ENCODE measurements around the gene IL1F10.
"Not testable (repeated sequence)": the region's sequence is repeated elsewhere in the genome, so short reads cannot be mapped to it uniquely, and the experiment has no call there.

The IL1F10 gene

DNA sequence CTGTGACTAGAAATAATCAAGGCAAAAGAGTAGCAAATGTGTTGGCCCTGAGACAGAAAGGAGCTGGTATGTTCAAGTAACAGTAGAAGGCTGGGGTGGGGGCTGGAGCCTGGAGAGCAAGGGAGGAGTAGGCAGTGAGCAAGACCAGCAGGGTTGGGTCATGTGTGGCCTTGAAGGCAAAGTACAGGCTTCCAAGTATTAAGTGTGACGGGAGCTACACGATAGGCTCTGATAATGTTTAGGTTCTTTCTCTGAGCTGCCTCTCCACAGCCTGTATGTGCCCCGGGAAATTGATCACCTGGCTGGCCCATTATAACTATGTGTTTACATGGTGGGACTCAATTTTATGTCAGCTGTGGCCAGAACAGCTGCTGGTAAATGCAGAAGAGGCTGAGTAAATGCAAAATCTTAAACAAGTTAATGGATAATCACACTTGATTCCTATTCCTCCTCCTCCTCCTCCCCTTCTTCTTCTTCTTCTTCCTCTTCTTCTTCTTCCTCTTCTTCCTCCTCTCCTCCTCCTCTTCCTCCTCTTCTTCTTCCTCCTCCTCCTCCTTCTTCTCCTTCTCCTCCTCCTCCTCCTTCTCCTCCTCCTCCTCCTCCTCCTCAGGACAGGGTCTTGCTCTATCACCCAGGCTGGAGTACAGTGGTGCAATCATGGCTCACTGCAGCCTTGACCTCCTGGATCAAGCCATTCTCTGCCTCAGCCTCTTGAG lies 9.3 kb downstream of the IL1F10 start:
- H3K4me3 ChIP-seq (ENCODE audit: low read length), result no peak overlapping the region
- no peak for DNase-seq (ENCODE audit: low read depth, low spot score)

DNA sequence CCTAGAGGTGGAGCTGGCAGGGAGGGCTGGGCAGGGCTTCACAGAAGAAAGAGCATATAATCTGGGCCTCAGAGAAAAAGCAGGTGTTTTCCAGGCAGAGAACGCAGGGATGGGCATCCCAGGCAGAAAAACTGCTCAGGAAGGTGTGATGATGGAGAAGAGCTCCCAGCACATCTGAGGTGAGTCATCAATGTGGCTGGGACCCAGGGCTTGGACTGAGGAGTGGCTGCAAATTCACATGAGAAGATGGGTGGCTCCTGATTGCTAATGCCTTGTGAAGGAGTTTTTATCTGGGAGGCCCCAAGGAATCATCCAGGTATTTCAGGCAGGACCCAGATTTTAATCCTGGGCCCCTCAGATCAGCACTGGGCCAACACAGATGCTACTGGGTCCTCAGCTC lies 10.2 kb downstream of the IL1F10 start:
- no peak overlapping the region for H3K4me3 ChIP-seq (ENCODE audit: low read length)
- DNase-seq (ENCODE audit: low read depth, low spot score), result no peak

DNA sequence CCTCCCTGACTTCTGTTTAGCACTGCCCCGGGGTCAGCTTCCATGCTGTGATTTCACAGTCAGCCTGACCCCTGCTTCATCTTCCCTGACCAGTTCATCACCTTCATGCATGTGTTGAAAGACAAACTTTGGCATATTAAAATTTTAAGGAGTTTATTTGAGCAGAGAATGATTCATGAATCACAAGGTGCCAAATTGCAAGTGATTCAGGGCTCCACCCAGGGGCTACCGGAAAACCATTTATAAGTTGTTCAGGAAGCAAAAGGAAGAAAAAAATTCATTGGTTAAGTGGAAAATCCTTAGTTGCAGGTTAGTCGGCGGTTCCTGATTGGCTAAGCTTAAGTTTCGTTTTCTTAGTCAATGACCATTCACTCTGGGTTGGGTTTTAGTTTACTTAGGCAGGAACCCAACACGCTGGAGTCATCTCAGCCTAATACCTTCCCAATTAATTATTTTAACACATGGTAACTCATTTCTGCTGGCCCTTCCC lies 10.6 kb downstream of the IL1F10 start:
- DNase-seq (ENCODE audit: low read depth, low spot score), result no peak
- H3K4me3 ChIP-seq (ENCODE audit: low read length), result no peak overlapping the region

DNA sequence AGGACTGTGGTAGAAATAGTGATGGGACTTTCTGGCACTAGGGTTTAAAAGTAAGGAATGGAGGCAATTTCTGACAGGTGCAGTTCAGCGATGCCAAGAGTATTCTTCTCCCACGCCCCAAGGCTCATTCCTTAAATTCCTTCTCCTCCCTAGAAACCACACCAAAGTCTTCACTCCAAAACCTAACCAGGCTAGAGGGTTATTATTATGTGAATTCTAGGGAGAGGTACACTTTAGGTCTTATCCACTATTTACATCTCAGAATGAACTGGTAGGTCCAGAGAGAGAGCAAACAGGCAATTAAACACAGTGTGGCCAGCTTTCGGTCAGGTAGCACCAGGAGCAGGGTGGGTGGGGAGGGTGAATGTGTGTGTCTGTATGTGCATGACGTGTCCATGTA lies 11.4 kb downstream of the IL1F10 start:
- DNase-seq (ENCODE audit: low read depth, low spot score), result no peak
- H3K4me3 ChIP-seq (ENCODE audit: low read length), result no peak overlapping the region

DNA sequence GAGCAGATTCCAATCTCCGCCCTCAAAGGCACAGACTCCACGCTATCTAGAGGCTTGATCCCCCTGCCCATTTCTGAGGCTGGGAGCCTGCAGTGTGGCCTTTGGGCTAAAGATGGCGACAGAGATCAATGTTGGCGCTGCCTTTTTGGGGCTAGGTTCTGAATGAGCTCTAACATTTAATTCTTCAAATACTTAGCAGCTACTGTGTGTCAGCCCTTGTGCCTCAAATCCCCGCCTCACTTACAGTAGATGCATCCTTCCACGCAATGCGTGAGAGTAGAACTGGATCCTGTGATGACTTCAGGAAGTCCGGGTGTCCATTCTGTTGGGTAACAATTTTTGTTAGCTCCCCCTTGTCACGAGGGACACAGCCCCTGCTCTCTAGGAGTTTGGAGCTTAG lies 12.4 kb downstream of the IL1F10 start:
- no peak for DNase-seq (ENCODE audit: low read depth, low spot score)
- no peak overlapping the region for H3K4me3 ChIP-seq (ENCODE audit: low read length)

DNA sequence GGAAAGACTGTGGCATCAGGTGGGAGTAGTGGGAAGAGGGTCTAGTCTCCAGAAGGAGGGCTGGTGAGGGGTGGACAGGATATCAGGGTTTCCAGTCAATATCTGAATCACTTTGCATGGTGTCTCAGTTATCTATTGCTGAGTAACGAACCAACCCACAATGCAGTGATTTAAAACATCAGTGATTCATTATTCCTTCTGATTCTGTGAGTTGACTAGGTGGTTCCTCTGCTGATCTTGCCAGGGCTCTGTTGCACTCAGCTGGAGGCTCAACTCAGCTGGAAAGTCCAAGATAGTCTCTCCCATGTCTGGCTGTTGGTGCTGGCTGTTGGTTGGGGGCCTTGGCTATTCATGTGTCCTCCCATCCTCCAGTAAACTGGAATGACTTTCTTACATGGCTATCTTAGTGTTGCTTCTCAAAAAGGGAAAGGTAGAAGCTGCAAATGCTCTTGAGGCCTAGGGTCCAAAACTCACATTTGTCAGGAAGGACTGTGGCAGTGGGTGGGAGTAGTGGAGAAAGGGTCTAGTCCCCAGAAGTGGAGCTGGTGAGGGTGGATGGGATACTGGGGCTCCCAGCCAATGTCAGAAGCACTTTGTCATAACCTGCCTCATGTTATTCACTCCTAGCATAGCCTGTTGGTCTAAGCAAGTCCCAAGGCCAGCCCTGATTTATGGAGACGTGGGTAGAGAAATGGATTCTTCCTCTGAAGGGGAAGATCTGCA lies 13.9 kb downstream of the IL1F10 start:
- no peak overlapping the region for H3K4me3 ChIP-seq (ENCODE audit: low read length)
- no peak for DNase-seq (ENCODE audit: low read depth, low spot score)

DNA sequence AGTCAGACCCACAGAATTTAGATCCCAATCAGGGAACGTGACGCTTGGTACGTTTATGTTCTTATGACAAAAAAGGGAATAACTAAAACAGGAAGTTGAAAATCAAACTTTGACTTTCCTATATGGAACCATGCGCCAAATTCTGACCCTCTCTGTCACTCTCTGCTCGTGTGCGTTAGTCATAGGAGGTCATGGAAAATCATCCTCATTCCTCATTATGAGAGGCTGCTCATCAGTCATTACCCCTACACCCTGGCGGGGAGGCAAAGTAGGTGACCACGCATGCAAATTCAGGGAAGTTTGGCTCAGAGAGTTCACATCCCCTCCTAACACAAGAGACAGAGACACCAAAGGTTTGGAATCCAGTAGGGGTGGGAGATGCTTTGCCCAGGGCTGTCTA lies 15.5 kb downstream of the IL1F10 start:
- DNase-seq (ENCODE audit: low read depth, low spot score), result no peak
- no peak overlapping the region for H3K4me3 ChIP-seq (ENCODE audit: low read length)

DNA sequence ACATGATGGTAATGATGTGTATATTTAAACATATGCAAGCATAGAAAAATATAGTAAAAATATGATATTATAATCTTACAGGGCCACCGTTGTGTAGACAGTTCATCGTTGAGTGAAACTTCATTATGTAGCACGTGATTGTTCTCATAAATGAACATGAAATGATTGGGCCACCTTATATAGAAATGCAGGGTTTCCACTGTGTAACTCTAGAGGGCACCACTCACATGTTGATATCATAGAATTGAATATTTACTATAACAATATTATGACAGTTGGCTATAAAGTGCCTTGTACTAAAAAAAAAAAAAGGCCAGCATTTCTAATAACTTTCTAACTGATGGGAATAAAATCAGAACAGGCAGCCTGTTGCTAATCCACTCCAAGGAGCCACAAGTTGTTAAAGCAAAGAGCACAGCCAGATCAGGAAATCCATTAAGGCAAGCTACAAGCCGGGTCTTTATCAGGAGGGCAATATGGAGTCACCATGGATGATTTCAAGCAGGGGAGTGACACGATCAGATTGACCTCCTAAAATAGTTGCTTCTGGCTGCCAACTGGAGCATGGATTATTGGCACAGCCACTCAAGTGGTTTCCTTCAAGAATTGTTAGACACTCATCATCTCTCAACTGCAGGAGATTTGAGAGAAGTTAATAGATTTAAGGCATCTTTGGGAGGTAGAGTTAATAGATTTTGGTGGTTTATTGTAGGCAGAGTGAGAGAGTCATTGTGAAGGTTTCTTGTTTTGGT lies 16.7 kb downstream of the IL1F10 start:
- no peak overlapping the region for H3K4me3 ChIP-seq (ENCODE audit: low read length)
- peak; percentile 9 for DNase-seq (ENCODE audit: low read depth, low spot score)

DNA sequence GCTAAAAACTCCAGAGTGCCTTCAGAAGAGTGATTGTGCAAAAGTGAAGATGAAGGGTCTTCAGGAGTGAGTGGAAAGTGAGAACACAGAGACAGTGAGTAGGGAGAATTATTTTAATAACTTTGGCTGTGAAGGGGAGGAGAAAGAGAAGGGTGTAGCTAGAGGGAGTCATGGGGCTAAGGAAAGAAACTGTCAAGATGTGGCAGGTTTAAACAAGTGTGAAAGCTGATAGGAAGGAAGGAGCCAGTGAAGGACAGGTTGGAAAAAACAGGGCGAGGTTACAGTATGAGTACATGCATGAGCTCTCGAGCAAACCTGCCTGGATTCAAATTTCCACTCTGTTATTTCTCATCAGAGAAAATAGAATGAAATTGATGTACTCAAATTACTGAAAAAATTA lies 17.8 kb downstream of the IL1F10 start:
- H3K4me3 ChIP-seq (ENCODE audit: low read length), result no peak overlapping the region
- DNase-seq (ENCODE audit: low read depth, low spot score), result no peak

DNA sequence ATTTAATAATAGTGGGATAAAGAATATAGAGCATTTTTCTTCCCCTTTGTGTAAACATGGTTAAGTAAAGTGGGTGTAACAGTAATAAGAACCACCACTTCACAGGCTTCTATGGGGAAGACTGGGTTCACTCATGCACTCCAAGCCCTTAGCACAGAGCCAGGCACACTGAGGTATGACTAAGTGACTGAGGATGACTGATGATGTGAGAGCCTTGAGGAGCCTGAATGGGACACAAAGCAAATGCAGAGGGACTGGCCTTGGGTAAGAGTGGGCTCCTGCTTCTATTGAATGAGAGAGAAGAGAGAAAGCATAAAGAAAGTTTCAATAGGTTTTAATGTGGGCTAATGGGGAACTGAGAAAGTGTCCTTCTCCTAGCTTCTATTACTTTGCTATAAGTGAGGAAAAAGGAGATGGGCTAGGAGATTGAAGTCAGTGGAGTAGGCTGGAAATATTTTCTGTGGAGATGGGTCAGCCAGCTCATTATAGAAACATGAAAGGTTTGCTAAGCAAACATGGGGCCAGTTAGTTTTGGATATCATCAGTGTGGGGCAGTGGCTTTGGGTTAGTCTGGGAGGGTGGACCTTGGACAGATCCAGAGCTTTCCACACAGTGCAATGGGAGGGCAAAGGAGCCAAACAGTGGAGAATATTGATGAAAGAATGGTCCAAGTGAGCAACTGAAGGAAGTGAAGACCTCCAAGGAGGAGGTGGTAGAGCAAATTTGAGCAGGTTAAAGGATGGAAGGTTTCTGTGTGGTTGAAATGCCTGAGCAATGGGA lies 20.6 kb downstream of the IL1F10 start:
- DNase-seq (ENCODE audit: low read depth, low spot score), result no peak
- H3K4me3 ChIP-seq (ENCODE audit: low read length), result no peak overlapping the region

DNA sequence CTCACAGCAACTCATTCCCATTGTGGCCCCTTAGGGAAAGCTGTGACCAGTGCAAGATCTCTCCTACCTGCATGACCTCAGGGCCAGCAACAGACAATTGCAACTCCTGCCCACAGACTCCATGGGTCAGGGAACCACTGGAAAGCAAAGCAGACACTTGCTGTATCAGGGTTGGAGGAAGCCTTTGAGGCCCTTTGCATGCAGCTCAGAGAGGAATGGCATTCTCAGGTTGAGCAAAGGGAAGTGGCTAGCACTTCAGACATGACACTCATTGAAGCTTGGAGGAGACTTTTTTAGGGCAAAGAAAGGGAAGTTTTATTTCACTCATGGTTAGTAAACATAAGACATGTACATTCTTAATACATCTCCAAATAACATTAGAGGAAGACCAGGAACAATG lies 22.1 kb downstream of the IL1F10 start:
- DNase-seq (ENCODE audit: low read depth, low spot score), result no peak
- H3K4me3 ChIP-seq (ENCODE audit: low read length), result no peak overlapping the region

DNA sequence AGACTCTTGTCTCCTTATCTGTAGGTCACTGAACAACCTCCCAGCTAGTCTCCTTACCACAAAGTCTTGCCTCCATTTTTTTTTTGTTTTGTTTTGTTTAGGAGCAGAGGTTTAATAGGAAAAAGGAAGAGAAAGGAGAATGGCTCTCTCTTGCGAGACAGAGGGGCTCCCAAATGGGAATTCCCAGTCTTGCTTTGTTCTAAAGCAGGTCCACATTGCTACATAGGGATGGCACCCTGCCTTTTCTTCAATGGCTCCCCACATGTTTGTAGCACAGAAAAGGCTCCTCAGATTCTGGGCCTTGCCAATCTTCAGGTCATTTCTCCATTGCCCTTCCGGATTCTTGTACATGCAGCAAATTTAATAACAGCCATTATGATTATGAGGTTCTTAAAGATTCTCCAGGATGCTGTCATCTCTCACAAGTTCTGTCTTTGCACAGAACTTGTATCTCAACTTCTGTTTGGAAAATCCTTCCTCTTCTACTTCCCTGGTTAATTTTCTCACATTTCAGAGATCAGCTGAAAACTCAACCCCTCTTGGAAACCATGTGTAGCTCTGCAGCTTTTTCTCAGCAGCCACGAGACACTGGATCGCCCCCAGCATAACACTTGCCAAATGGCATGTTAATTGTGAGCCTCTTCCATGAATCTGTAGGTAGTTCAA lies 23.6 kb downstream of the IL1F10 start:
- DNase-seq (ENCODE audit: low read depth, low spot score), result no peak
- H3K4me3 ChIP-seq (ENCODE audit: low read length), result no peak overlapping the region

DNA sequence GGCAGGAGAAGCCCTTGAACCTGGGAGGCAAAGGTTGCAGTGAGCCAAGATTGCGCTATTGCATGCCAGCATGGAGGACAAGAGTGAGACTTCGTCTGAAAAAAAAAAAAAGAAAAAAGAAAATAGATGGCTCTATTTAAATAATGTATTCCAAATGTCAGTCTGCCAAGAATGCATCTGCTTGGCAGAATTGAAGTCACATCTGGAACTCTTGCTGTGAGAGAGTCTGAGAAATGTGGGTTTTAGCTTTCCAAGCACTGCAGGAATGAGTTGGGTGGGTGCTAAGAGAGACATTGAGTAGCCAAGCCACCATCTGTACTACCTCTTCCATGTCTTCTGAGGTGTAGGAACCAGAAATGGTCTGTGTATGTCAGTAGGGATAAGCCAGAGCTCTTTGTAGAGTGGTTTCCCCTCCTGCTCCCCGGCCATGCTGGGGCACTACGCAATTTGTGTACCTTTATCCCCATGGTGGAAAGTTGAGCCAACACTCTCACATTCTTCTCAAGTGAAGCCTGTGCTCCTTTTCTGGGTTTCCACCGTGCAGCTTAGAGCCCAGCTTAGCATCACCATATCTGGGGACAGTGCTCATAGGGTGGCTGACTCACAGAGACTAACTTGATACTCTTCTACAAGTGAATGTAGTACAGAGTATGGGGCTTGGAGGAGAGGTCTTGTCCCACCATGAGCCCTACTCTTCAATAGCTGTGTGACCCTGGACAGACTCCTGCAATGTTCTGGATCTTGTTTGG lies 25.3 kb downstream of the IL1F10 start:
- H3K4me3 ChIP-seq (ENCODE audit: low read length), result no peak overlapping the region
- no peak for DNase-seq (ENCODE audit: low read depth, low spot score)

DNA sequence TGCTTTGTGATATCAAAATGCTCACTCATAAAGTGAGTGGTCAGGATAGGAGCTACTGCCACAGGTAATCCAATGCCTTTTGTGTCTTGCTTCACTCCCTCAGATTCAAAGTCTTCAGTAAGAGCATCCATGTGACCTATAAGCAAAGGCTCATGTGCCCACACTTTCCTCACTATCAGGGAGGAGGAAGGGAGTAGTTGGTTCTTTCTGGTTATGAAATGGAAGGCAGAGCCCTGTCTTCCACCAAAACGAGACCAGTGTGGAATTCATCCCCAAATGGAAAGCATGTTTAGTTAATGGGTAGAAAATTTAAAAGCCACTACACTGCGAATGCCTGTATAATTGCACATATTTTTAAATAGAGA lies 25.8 kb downstream of the IL1F10 start:
- no peak for DNase-seq (ENCODE audit: low read depth, low spot score)

DNA sequence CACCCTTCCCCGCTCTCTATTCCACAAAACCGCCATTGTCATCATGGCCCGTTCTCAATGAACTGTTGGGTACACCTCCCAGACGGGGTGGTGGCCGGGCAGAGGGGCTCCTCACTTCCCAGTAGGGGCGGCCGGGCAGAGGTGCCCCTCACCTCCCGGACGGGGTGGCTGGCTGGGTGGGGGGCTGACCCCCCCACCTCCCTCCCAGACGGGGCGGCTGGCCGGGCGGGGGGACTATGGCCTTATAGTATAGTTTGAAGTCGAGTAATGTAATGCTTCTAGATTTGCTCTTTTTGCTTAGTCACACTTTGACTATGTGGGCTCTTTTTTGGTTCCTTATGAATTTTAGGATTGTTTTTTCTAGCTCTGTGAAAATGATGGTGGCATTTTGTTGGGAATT lies 28.5 kb downstream of the IL1F10 start:
- DNase-seq (ENCODE audit: low read depth, low spot score); H3K4me3 ChIP-seq (ENCODE audit: low read length): not testable (repeated sequence)

More for the DNA sequence above, 25.8 kb downstream of the IL1F10 start:
- H3K4me3 ChIP-seq (ENCODE audit: low read length), result no peak overlapping the region

DNA sequence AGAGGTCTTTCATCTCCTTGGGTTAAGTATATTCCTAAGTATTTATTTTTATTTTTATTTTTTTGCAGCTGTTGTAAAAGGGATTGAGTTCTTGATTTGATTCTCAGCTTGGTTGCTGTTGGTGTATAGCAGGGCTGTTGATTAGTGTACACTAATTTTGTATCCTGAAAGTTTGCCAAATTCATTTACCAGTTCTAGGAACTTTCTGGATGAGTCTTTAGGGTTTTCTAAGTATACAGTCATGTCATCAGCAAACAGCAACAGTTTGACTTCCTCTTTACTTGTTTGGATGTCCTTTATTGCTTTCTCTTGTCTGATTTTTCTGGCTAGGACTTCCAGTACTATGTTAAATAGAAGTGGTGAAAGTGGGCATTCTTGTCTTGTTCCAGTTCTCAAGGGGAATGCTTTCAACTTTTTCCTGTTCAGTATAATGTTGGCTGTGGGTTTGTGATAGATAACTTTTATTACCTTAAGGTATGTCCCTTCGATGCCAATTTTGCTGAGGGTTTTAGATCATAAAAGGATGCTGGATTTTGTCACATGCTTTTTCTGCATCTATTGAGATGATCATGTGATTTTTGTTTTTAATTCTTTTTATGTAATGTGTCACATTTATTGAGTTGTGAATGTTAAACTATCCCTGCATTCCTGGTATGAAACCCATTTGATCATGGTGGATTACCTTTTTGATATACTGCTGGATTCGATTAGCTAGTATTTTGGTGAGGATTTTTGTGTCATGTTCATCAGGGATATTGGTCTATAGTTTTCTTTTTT lies 29.3 kb downstream of the IL1F10 start:
- H3K4me3 ChIP-seq (ENCODE audit: low read length); DNase-seq (ENCODE audit: low read depth, low spot score): not testable (repeated sequence)

DNA sequence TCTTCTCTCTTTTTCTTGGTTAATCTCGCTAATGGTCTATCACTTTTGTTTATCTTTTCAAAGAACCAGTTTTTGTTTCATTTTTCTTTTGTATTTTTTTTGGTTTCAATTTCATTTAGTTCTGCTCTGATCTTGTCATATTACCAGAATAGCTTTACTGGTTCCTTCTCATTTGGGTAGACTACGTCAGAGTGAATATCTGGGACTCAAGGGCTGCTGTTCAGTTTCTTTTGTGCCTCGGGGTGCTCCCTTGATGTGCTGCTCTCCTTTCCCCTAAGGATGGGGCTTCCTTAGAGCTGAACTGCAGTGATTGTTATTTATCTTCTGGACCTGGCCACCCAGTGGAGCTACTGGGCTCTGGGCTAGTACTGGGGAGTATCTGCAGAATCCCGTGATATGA lies 30.3 kb downstream of the IL1F10 start:
- no peak for DNase-seq (ENCODE audit: low read depth, low spot score)
- no peak overlapping the region for H3K4me3 ChIP-seq (ENCODE audit: low read length)

DNA sequence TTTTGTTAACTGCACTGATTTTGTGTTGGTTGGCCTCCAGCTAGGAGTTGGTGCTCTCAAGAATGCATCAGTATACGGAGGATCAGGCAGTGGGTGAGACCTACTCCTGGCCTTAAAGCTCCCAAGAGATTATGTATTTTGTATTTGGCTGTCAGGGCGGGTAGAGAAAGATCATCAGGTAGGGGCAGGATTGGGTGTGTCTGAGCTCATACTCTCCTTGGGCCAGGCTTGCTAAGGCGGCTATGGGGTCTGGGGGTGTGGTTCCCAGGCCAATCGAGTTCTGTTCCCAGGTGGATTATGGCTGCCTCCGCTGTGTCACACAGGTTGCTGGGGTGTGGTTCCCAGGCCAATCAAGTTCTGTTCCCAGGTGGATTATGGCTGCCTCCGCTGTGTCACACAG lies 30.8 kb downstream of the IL1F10 start:
- no peak for DNase-seq (ENCODE audit: low read depth, low spot score)
- no peak overlapping the region for H3K4me3 ChIP-seq (ENCODE audit: low read length)

Measured in Jurkat, Clone E6-1 (cell line).